GM21529 (cell line): ENCODE data around the gene NPHP1.
"Not testable (repeated sequence)": the region's sequence is repeated elsewhere in the genome, so short reads cannot be mapped to it uniquely, and the experiment has no call there.

Experiments
- ATAC-seq: cut with Tn5 transposase; IDR thresholded peaks from one replicate; pipeline ENCODE4 v1.9.1; 2021; ENCODE audit not compliant: unreplicated experiment

The NPHP1 gene

GRCh38 chr2:110131166-110131565, 73.6 kb downstream of the NPHP1 start:
- ATAC-seq: no peak

- ATAC-seq: no peak
Observed at GRCh38 chr2:110130757-110131156, 74.1 kb downstream of the NPHP1 start.

GRCh38 chr2:110126906-110127305, 77.9 kb downstream of the NPHP1 start:
- no peak for ATAC-seq

- no peak for ATAC-seq
Observed at GRCh38 chr2:110126086-110126773, 78.6 kb downstream of the NPHP1 start.

GRCh38 chr2:110124939-110125691, 79.7 kb downstream of the NPHP1 start:
- ATAC-seq: no peak

- ATAC-seq: no peak
Observed at GRCh38 chr2:110124038-110124825, 80.6 kb downstream of the NPHP1 start.

GRCh38 chr2:110121592-110121991, 83.2 kb downstream of the NPHP1 start:
- ATAC-seq: no peak

- ATAC-seq: no peak
Observed at GRCh38 chr2:110121052-110121334, 83.8 kb downstream of the NPHP1 start.

- no peak for ATAC-seq
Observed at GRCh38 chr2:110120171-110121051, 84.4 kb downstream of the NPHP1 start.

GRCh38 chr2:110116033-110116710, 88.6 kb downstream of the NPHP1 start:
- ATAC-seq: no peak

- no peak for ATAC-seq
Observed at GRCh38 chr2:110115291-110116032, 89.4 kb downstream of the NPHP1 start, which contains the start of gene MALL. Gene MALL (minus strand): TSS chr2:110115822. CDS start chr2:110115792, 30 bp downstream.

- no peak for ATAC-seq
Observed at GRCh38 chr2:110114831-110115255, 90.0 kb downstream of the NPHP1 start.

- ATAC-seq: no peak
Observed at GRCh38 chr2:110113961-110114591, 90.7 kb downstream of the NPHP1 start.

- ATAC-seq: not testable (repeated sequence)
Observed at GRCh38 chr2:110108291-110108690, 96.5 kb downstream of the NPHP1 start.

GRCh38 chr2:110107092-110108079, 97.4 kb downstream of the NPHP1 start:
- ATAC-seq: no peak

- ATAC-seq: no peak
Observed at GRCh38 chr2:110106642-110107041, 98.2 kb downstream of the NPHP1 start.

- no peak for ATAC-seq
Observed at GRCh38 chr2:110105608-110106467, 99.0 kb downstream of the NPHP1 start.
